Duodenal mucosa (tissue), 2 donors: ENCODE measurements around the gene PEDS1.

Experiments used
- H3K27ac ChIP-seq: one replicate; pipeline ENCODE4 v1.7.0; 2013; ENCODE audit warnings: low read depth, low read length
- H3K27me3 ChIP-seq, 2 donors: one replicate each; pipeline ENCODE4 v1.7.0; 2013; ENCODE audit warnings: low read length in 2 of 2, control low read depth in 1 of 2; ENCODE audit not compliant: insufficient read depth in 2 of 2, control insufficient read depth in 1 of 2
- H3K36me3 ChIP-seq, 2 donors: one replicate each; pipeline ENCODE4 v1.7.0; 2013; ENCODE audit warnings: low read length in 2 of 2, control low read depth in 1 of 2; ENCODE audit not compliant: insufficient read depth in 2 of 2, control insufficient read depth in 1 of 2
- H3K4me1 ChIP-seq, 2 donors: one replicate each; pipeline ENCODE4 v1.7.0; 2013; ENCODE audit warnings: low read length in 2 of 2, control low read depth in 1 of 2; ENCODE audit not compliant: insufficient read depth in 2 of 2, control insufficient read depth in 1 of 2
- H3K4me3 ChIP-seq, 2 donors: one replicate each; pipeline ENCODE4 v1.7.0; 2013; ENCODE audit warnings: low read length in 2 of 2, low read depth in 1 of 2
- H3K9ac ChIP-seq, 2 donors: one replicate each; pipeline ENCODE4 v1.7.0; 2013; ENCODE audit warnings: low read length in 2 of 2, low read depth in 1 of 2
- H3K9me3 ChIP-seq, 2 donors: one replicate each; pipeline ENCODE4 v1.7.0; 2013; ENCODE audit warnings: low read length in 2 of 2, control low read depth in 1 of 2; ENCODE audit not compliant: control insufficient read depth in 1 of 2

The PEDS1 gene

GRCh38 chr20:50195524-50196120 is 42.1 kb upstream of the PEDS1 start:
- Histone ChIP-seq H3K4me3 (no peak overlapping the region), H3K36me3 (peaks cover 0 to 13% of the 10 kb centered on the region in 2 donors), H3K27me3 (no peaks in the 10 kb centered on the region), H3K4me1 (peaks cover 20 to 23% of the 10 kb centered on the region in 2 donors), H3K27ac (no peak overlapping the region), H3K9ac (no peak overlapping the region), H3K9me3 (no peaks in the 10 kb centered on the region)

GRCh38 chr20:50194831-50195523 is 41.5 kb upstream of the PEDS1 start:
- Histone ChIP-seq H3K4me3 (no peak overlapping the region), H3K9ac (peak overlapping the region; percentile 10 to 88), H3K9me3 (no peaks in the 10 kb centered on the region), H3K4me1 (peaks cover 21 to 23% of the 10 kb centered on the region in 2 donors), H3K27ac (no peak overlapping the region), H3K27me3 (no peaks in the 10 kb centered on the region), H3K36me3 (peaks cover 0 to 13% of the 10 kb centered on the region in 2 donors)

- H3K9ac ChIP-seq = peak overlapping the region; percentile 71 to 88
Measured at GRCh38 chr20:50194422-50194830, 40.9 kb upstream of the PEDS1 start.

DNA sequence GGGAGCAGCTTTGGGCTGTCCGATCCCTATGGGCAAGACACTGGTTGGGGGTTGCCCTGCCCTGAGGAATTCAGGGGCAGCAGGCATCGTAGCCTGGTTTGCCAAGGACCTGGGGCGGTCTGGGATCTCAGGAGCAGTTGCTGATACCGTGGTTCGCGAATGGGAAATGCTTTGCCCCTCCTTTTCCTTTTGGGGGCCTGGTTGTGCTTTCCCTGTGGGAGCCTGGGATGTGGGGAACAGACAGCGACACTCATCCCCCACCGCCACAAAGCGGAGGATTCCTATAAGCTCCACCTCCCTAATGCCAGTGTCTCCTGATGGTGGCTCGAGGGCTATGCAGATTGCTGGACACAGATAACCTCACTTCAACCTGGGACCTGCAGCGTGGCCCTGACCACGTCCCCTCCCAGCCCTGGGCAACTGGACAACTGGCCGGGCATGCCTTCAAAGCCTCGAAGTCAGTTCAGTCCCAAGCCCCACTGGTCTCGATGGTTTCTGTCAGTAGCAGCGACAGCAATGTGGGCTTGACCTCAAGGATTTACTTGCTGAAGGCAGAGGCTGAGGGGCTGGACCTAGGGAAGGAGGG is 40.4 kb upstream of the PEDS1 start:
- Histone ChIP-seq H3K4me1 (peaks cover 26 to 27% of the 10 kb centered on the region in 2 donors), H3K27ac (peak overlapping the region; percentile 76), H3K27me3 (no peaks in the 10 kb centered on the region), H3K9ac (peak overlapping the region; percentile 71 to 88), H3K36me3 (peaks cover 0 to 13% of the 10 kb centered on the region in 2 donors), H3K4me3 (peak overlapping the region; percentile 83 to 85), H3K9me3 (no peaks in the 10 kb centered on the region)

More at GRCh38 chr20:50194422-50194830, 40.9 kb upstream of the PEDS1 start:
- Histone ChIP-seq H3K9me3 (no peaks in the 10 kb centered on the region), H3K27me3 (no peaks in the 10 kb centered on the region), H3K27ac (no peak overlapping the region), H3K4me1 (peaks cover 26 to 27% of the 10 kb centered on the region in 2 donors), H3K4me3 (peak overlapping the region; percentile 83 to 85), H3K36me3 (peaks cover 0 to 13% of the 10 kb centered on the region in 2 donors)

GRCh38 chr20:50193199-50193835 is 39.8 kb upstream of the PEDS1 start:
- peak overlapping the region; percentile 76 for H3K27ac ChIP-seq
- H3K36me3 ChIP-seq = peaks cover 0 to 13% of the 10 kb centered on the region in 2 donors
- H3K9ac ChIP-seq = peak overlapping the region; percentile 71 to 88
- H3K4me3 ChIP-seq = peak overlapping the region; percentile 83 to 85
- no peaks in the 10 kb centered on the region for H3K9me3 ChIP-seq
- peaks cover 26 to 27% of the 10 kb centered on the region in 2 donors for H3K4me1 ChIP-seq
- H3K27me3 ChIP-seq = no peaks in the 10 kb centered on the region

GRCh38 chr20:50192364-50193198 is 39.1 kb upstream of the PEDS1 start:
- Histone ChIP-seq H3K36me3 (peaks cover 0 to 13% of the 10 kb centered on the region in 2 donors), H3K9ac (peak overlapping the region; percentile 71 to 88), H3K4me1 (peaks cover 26 to 30% of the 10 kb centered on the region in 2 donors), H3K27me3 (no peaks in the 10 kb centered on the region), H3K9me3 (no peaks in the 10 kb centered on the region), H3K27ac (peak overlapping the region; percentile 76), H3K4me3 (peak overlapping the region; percentile 83 to 85)

DNA sequence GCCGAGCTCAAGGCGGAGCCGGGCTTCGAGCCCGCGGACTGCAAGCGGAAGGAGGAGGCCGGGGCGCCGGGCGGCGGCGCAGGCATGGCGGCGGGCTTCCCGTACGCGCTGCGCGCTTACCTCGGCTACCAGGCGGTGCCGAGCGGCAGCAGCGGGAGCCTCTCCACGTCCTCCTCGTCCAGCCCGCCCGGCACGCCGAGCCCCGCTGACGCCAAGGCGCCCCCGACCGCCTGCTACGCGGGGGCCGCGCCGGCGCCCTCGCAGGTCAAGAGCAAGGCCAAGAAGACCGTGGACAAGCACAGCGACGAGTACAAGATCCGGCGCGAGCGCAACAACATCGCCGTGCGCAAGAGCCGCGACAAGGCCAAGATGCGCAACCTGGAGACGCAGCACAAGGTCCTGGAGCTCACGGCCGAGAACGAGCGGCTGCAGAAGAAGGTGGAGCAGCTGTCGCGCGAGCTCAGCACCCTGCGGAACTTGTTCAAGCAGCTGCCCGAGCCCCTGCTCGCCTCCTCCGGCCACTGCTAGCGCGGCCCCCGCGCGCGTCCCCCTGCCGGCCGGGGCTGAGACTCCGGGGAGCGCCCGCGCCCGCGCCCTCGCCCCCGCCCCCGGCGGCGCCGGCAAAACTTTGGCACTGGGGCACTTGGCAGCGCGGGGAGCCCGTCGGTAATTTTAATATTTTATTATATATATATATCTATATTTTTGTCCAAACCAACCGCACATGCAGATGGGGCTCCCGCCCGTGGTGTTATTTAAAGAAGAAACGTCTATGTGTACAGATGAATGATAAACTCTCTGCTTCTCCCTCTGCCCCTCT is 38.2 kb upstream of the PEDS1 start:
- Histone ChIP-seq H3K27me3 (no peaks in the 10 kb centered on the region), H3K4me1 (peaks cover 26 to 33% of the 10 kb centered on the region in 2 donors), H3K9ac (peak overlapping the region; percentile 90 to 98), H3K9me3 (no peaks in the 10 kb centered on the region), H3K36me3 (peaks cover 0 to 13% of the 10 kb centered on the region in 2 donors), H3K27ac (peak overlapping the region; percentile 98), H3K4me3 (peak overlapping the region; percentile 84 to 85)

GRCh38 chr20:50191065-50191543 is 37.6 kb upstream of the PEDS1 start:
- no peaks in the 10 kb centered on the region for H3K9me3 ChIP-seq
- peaks cover 26 to 33% of the 10 kb centered on the region in 2 donors for H3K4me1 ChIP-seq
- peak overlapping the region; percentile 84 to 85 for H3K4me3 ChIP-seq
- H3K9ac ChIP-seq = peak overlapping the region; percentile 54 to 90
- peaks cover 0 to 13% of the 10 kb centered on the region in 2 donors for H3K36me3 ChIP-seq
- peak overlapping the region; percentile 98 for H3K27ac ChIP-seq
- no peaks in the 10 kb centered on the region for H3K27me3 ChIP-seq
